ENCODE measurements around the gene KIAA2012. TPM values are rescaled to one million over a fixed set of nuclear protein-coding genes. Genes with fewer than 3 reads are reported as not detected.

KIAA2012 gene
- total and polyA plus RNA-seq, 2 of the 4 experiments (the other 2 are of a cell fraction), result under 0.01 to 0.09 TPM

- TF ChIP-seq CTCF (conservative IDR thresholded peaks at IDR 0.05; ENCODE audit: low read depth, low read length) (no peak), SMC3 (IDR thresholded peaks at IDR 0.05; ENCODE audit: low read depth, low read length) (no peak), RFX5 (IDR thresholded peaks at IDR 0.05; ENCODE audit: low read depth, low read length) (no peak)
These were observed 37.1 kb upstream of the KIAA2012 start (continued) for GRCh38 chr2:202035941-202036372.

GRCh38 chr2:202036601-202037037, 36.4 kb upstream of the KIAA2012 start:
- H4K20me1 ChIP-seq (ENCODE audit: insufficient read depth, low read length), result peaks cover 51% of the 10 kb centered on the region
- TF ChIP-seq CTCF (conservative IDR thresholded peaks at IDR 0.05; ENCODE audit: low read depth, low read length) (no peak), RAD21 (IDR thresholded peaks at IDR 0.05; ENCODE audit: low read length) (no peak), SMC3 (IDR thresholded peaks at IDR 0.05; ENCODE audit: low read depth, low read length) (no peak), FOS (IDR thresholded peaks at IDR 0.05; ENCODE audit: low read depth, low read length) (no peak), MAZ (IDR thresholded peaks at IDR 0.05; ENCODE audit: borderline replicate concordance, low read depth, low read length) (no peak), RFX5 (IDR thresholded peaks at IDR 0.05; ENCODE audit: low read depth, low read length) (no peak), CHD1 (IDR thresholded peaks at IDR 0.05; ENCODE audit: low read depth, low read length) (no peak), RCOR1 (IDR thresholded peaks at IDR 0.05; ENCODE audit: insufficient replicate concordance, low read length) (no peak)
- H3K56ac ChIP-seq (ENCODE audit: extremely low read depth, insufficient read depth, low read length), result peak overlapping the region; percentile 92
- H2BK120ac ChIP-seq (ENCODE audit: low read depth, low read length), result peak overlapping the region; percentile 80
- peak overlapping the region; percentile 94 for H3K9ac ChIP-seq (ENCODE audit: low read depth, low read length)
- dilution Hi-C loops (cut with HindIII; ENCODE audit: low sequenced_read_pairs, unreplicated experiment) (no loop called here), intact Hi-C loops (cut with micrococcal nuclease) (loop anchor here (1.0 to 10.0 kb wide), 2 partner anchors 123 to 338 kb away; partner anchors contain the start of gene BMPR2), in situ Hi-C loops (cut with MboI; ENCODE audit: low sequenced_read_pairs) (loop anchor here (5.0 kb wide), 3 partner anchors 146 to 239 kb away; no protein-coding TSS in a partner anchor)
- POLR2A ChIA-PET (ENCODE audit: unreplicated experiment), result no interaction called here
- WGBS, 2 experiments (ENCODE audit: extremely low coverage in 2 of 2, insufficient read length in 1 of 2), result 1% methylated on average over 9 of the region's 15 CpGs; no CpG with 5 or more reads in 1 of the 2 experiments
- H3K27me3 ChIP-seq (ENCODE audit: control insufficient read depth, insufficient read depth, low read length), result no peaks in the 10 kb centered on the region
- peak overlapping the region; percentile 91 for H4K91ac ChIP-seq (ENCODE audit: insufficient read depth, low read depth, low read length)
- H3K4me2 ChIP-seq (ENCODE audit: low read depth, low read length), result peak overlapping the region; percentile 96
- peak overlapping the region; percentile 94 for H3K27ac ChIP-seq (ENCODE audit: insufficient read depth, low read length)
- H4K5ac ChIP-seq (ENCODE audit: low read depth, low read length), result peak overlapping the region; percentile 77
- DNase-seq (peak; percentile 35), ATAC-seq (ENCODE audit: low read depth) (no peak)
- peak overlapping the region; percentile 41 to 87 for H4K8ac ChIP-seq (ENCODE audit: low read depth in 2 of 2, low read length in 2 of 2)
- no TSS peak for BruUV-seq (replicated peaks)
- peaks cover 5 to 33% of the 10 kb centered on the region in 2 experiments for H3K79me1 ChIP-seq (ENCODE audit: low read depth in 1 of 2, low read length in 2 of 2)
- peak overlapping the region; percentile 92 for H3K4ac ChIP-seq (ENCODE audit: low read depth, low read length)
- peak overlapping the region; percentile 90 for H2AK9ac ChIP-seq (replicated peaks; ENCODE audit: low read depth, low read length, poor library complexity)
- peak overlapping the region; percentile 82 for H3K23ac ChIP-seq (ENCODE audit: low read depth, low read length)
- peak overlapping the region; percentile 53 for H3K14ac ChIP-seq (replicated peaks; ENCODE audit: low read depth, low read length)
- peaks cover 9% of the 10 kb centered on the region for H3K4me1 ChIP-seq (ENCODE audit: control insufficient read depth, insufficient read depth, low read length)
- peak overlapping the region; percentile 50; the same call in 1 of the 2 replicates for H2BK20ac ChIP-seq (ENCODE audit: low read depth, low read length)
- peaks cover 3% of the 10 kb centered on the region; the same call in 1 of the 2 replicates for H3K9me1 ChIP-seq (ENCODE audit: insufficient read depth, low read length)
- H2BK5ac ChIP-seq (ENCODE audit: low read depth, low read length, poor library complexity, severe bottlenecking), result peak overlapping the region; percentile 96
- H3K36me3 ChIP-seq (ENCODE audit: control insufficient read depth, insufficient read depth, low read length), result peaks cover 36% of the 10 kb centered on the region
- peak overlapping the region; percentile 90 for H3K18ac ChIP-seq (ENCODE audit: low read depth, low read length)
- peak overlapping the region; percentile 91 for H2AK5ac ChIP-seq (ENCODE audit: low read depth, low read length)
- H3K9me3 ChIP-seq (ENCODE audit: control insufficient read depth, insufficient read depth, low read length), result no peaks in the 10 kb centered on the region
- H2AFZ ChIP-seq (replicated peaks; ENCODE audit: low read length, poor library complexity), result peak overlapping the region; percentile 2
- H2BK15ac ChIP-seq (ENCODE audit: low read depth, low read length), result 0 out of 3 replicates have a peak overlapping the region, but pooled peaks have one; percentile 6
- CTCF ChIA-PET, result no interaction called here
- peak overlapping the region; percentile 94 for H3K4me3 ChIP-seq (ENCODE audit: insufficient read depth, low read depth, low read length)

Data from IMR-90 (cell line).